Stimulated activated memory B cell treated with anti-CD40 and anti-IgM and Interleukin-4, amounts not matched to agents 10 μg/mL and 1 μg/mL and 100 μg/mL, for 72 hours (primary cell): Measurements from ENCODE around the gene TRIOBP.

Experiments
- ATAC-seq: fragments of 150-1000 bp; cut with Tn5 transposase; 2 replicates; pipeline ENCODE4 v1.10.0; 2021
- H3K27ac Mint-ChIP-seq: one replicate; pipeline ENCODE4 v1.8.0; 2022; ENCODE audit warnings: mild to moderate bottlenecking, mixed read lengths
- H3K27me3 Mint-ChIP-seq: one replicate; pipeline ENCODE4 v1.8.0; 2022; ENCODE audit warnings: mixed read lengths
- H3K36me3 Mint-ChIP-seq: one replicate; pipeline ENCODE4 v1.8.0; 2022; ENCODE audit warnings: mixed read lengths
- H3K4me1 Mint-ChIP-seq: one replicate; pipeline ENCODE4 v1.8.0; 2022; ENCODE audit warnings: mixed read lengths
- H3K4me3 Mint-ChIP-seq: one replicate; pipeline ENCODE4 v1.8.0; 2022; ENCODE audit warnings: mild to moderate bottlenecking, moderate library complexity, mixed read lengths
- H3K9me3 Mint-ChIP-seq: one replicate; pipeline ENCODE4 v1.8.0; 2022; ENCODE audit warnings: mixed read lengths

The TRIOBP gene

GRCh38 chr22:37661160-37661924 lies 35.5 kb upstream of the TRIOBP start:
- Mint-ChIP-seq H3K4me1 (peaks cover 50% of the 10 kb centered on the region), H3K4me3 (peak overlapping the region; percentile 77), H3K9me3 (no peaks in the 10 kb centered on the region), H3K36me3 (peaks cover 21% of the 10 kb centered on the region), H3K27me3 (no peaks in the 10 kb centered on the region), H3K27ac (peak overlapping the region; percentile 92)
- ATAC-seq = no peak

GRCh38 chr22:37662039-37662438 lies 34.8 kb upstream of the TRIOBP start:
- H3K4me3 Mint-ChIP-seq = peak overlapping the region; percentile 59
- H3K27me3 Mint-ChIP-seq = no peaks in the 10 kb centered on the region
- H3K9me3 Mint-ChIP-seq = no peaks in the 10 kb centered on the region
- H3K36me3 Mint-ChIP-seq = peaks cover 28% of the 10 kb centered on the region
- H3K27ac Mint-ChIP-seq = peak overlapping the region; percentile 92
- no peak for ATAC-seq
- H3K4me1 Mint-ChIP-seq = peaks cover 50% of the 10 kb centered on the region

- ATAC-seq = no peak
- peaks cover 42% of the 10 kb centered on the region for H3K4me1 Mint-ChIP-seq
- peak overlapping the region; percentile 92 for H3K27ac Mint-ChIP-seq
- peak overlapping the region; percentile 15 for H3K4me3 Mint-ChIP-seq
- H3K27me3 Mint-ChIP-seq = no peaks in the 10 kb centered on the region
- no peaks in the 10 kb centered on the region for H3K9me3 Mint-ChIP-seq
- peaks cover 28% of the 10 kb centered on the region for H3K36me3 Mint-ChIP-seq
Measured at GRCh38 chr22:37663521-37664140, 33.2 kb upstream of the TRIOBP start.

- no peaks in the 10 kb centered on the region for H3K9me3 Mint-ChIP-seq
- H3K27me3 Mint-ChIP-seq = no peaks in the 10 kb centered on the region
- no peak overlapping the region for H3K4me3 Mint-ChIP-seq
- ATAC-seq = no peak
- H3K27ac Mint-ChIP-seq = no peak overlapping the region
- H3K4me1 Mint-ChIP-seq = peaks cover 37% of the 10 kb centered on the region
- H3K36me3 Mint-ChIP-seq = peaks cover 28% of the 10 kb centered on the region
Measured at GRCh38 chr22:37664249-37665101, 32.4 kb upstream of the TRIOBP start.

- no peaks in the 10 kb centered on the region for H3K9me3 Mint-ChIP-seq
- no peak overlapping the region for H3K27ac Mint-ChIP-seq
- no peak for ATAC-seq
- H3K4me1 Mint-ChIP-seq = peaks cover 27% of the 10 kb centered on the region
- H3K4me3 Mint-ChIP-seq = no peak overlapping the region
- H3K27me3 Mint-ChIP-seq = no peaks in the 10 kb centered on the region
- H3K36me3 Mint-ChIP-seq = peaks cover 28% of the 10 kb centered on the region
Measured at GRCh38 chr22:37665487-37665886, 31.4 kb upstream of the TRIOBP start.

- H3K27me3 Mint-ChIP-seq = no peaks in the 10 kb centered on the region
Measured at GRCh38 chr22:37669586-37669985, 27.3 kb upstream of the TRIOBP start.

GRCh38 chr22:37672206-37672919 lies 24.5 kb upstream of the TRIOBP start:
- Mint-ChIP-seq H3K4me1 (peaks cover 58% of the 10 kb centered on the region), H3K27me3 (no peaks in the 10 kb centered on the region), H3K36me3 (peaks cover 6% of the 10 kb centered on the region), H3K9me3 (no peaks in the 10 kb centered on the region), H3K4me3 (peak overlapping the region; percentile 12), H3K27ac (peak overlapping the region; percentile 95)
- no peak for ATAC-seq

More at GRCh38 chr22:37669586-37669985, 27.3 kb upstream of the TRIOBP start:
- Mint-ChIP-seq H3K36me3 (peaks cover 16% of the 10 kb centered on the region), H3K4me1 (peaks cover 35% of the 10 kb centered on the region), H3K27ac (no peak overlapping the region), H3K9me3 (no peaks in the 10 kb centered on the region), H3K4me3 (no peak overlapping the region)
- no peak for ATAC-seq

GRCh38 chr22:37672920-37673455 lies 23.9 kb upstream of the TRIOBP start:
- Mint-ChIP-seq H3K27me3 (no peaks in the 10 kb centered on the region), H3K27ac (peak overlapping the region; percentile 95), H3K9me3 (no peaks in the 10 kb centered on the region), H3K4me1 (peaks cover 60% of the 10 kb centered on the region), H3K4me3 (no peak overlapping the region), H3K36me3 (peaks cover 8% of the 10 kb centered on the region)
- no peak for ATAC-seq

- peaks cover 12% of the 10 kb centered on the region for H3K36me3 Mint-ChIP-seq
Measured at GRCh38 chr22:37674248-37674647, 22.6 kb upstream of the TRIOBP start.

GRCh38 chr22:37674951-37675929 lies 21.6 kb upstream of the TRIOBP start, which contains the start of gene LGALS1:
LGALS1 (plus strand) TSS chr22:37675636; CDS start chr22:37675703, 67 bp downstream.
- no peaks in the 10 kb centered on the region for H3K9me3 Mint-ChIP-seq
- peaks cover 20% of the 10 kb centered on the region for H3K36me3 Mint-ChIP-seq

More at GRCh38 chr22:37674248-37674647, 22.6 kb upstream of the TRIOBP start:
- peak overlapping the region; percentile 95 for H3K27ac Mint-ChIP-seq
- peak overlapping the region; percentile 51 for H3K4me3 Mint-ChIP-seq
- no peaks in the 10 kb centered on the region for H3K27me3 Mint-ChIP-seq
- peaks cover 63% of the 10 kb centered on the region for H3K4me1 Mint-ChIP-seq
- H3K9me3 Mint-ChIP-seq = no peaks in the 10 kb centered on the region
- ATAC-seq = no peak

GRCh38 chr22:37675930-37676735 lies 20.7 kb upstream of the TRIOBP start:
- H3K4me3 Mint-ChIP-seq = peak overlapping the region; percentile 85
- peak; percentile 18 for ATAC-seq
- H3K4me1 Mint-ChIP-seq = peaks cover 70% of the 10 kb centered on the region
- H3K27ac Mint-ChIP-seq = peak overlapping the region; percentile 95
- H3K36me3 Mint-ChIP-seq = peaks cover 20% of the 10 kb centered on the region
- no peaks in the 10 kb centered on the region for H3K9me3 Mint-ChIP-seq
- H3K27me3 Mint-ChIP-seq = no peaks in the 10 kb centered on the region

More at GRCh38 chr22:37674951-37675929, 21.6 kb upstream of the TRIOBP start, which contains the start of gene LGALS1:
- peak; percentile 78 for ATAC-seq
- Mint-ChIP-seq H3K4me1 (peaks cover 71% of the 10 kb centered on the region), H3K4me3 (peak within 1 kb of the TSS; percentile 85), H3K27ac (peak within 1 kb of the TSS; percentile 95), H3K27me3 (no peaks in the 10 kb centered on the region)

GRCh38 chr22:37676736-37677492 lies 19.9 kb upstream of the TRIOBP start:
- peak overlapping the region; percentile 95 for H3K27ac Mint-ChIP-seq
- peaks cover 75% of the 10 kb centered on the region for H3K4me1 Mint-ChIP-seq
- H3K27me3 Mint-ChIP-seq = no peaks in the 10 kb centered on the region
- H3K4me3 Mint-ChIP-seq = peak overlapping the region; percentile 85
- H3K9me3 Mint-ChIP-seq = no peaks in the 10 kb centered on the region
- peak; percentile 88 for ATAC-seq
- peaks cover 20% of the 10 kb centered on the region for H3K36me3 Mint-ChIP-seq
